ENCODE data around the gene PCDH15.

PCDH15 gene

DNA sequence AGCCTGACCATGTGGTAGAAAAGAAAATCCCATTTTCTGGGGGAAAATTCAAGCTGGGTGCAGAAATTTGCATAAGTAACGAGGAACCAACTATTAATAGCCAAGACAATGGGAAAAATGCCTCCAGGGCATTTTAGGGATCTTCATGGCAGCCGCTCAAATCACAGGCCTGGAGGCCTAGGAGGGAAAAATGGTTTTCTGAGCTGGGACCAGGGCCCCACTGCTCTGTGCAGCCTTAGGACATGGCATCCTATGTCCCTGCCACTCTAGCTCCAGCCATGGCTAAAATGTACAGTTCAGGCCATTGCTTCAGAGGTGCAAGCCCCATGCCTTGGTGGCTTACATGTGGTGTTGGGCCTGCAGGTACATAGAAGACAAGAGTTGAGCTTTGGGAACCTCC lies 459.0 kb downstream of the PCDH15 start:
- DNase-seq = no peak

DNA sequence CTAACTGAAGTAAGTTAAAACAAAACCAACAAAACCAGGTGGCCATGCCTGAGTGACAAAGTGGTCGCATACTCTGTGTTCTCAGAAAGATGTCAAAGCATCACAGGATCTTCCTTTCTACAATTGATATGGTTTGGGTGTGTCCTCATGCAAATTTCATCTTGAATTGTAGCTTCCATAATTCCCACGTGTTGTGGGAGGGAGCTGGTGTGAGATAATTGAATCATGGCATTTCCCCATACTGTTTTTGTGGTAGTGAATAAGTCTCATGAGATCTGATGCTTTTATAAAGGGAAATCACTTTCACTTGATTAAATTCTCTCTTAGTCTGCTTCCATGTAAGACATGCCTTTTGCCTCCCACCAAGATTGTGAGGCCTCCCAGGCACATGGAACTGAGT lies 465.7 kb downstream of the PCDH15 start:
- no peak for DNase-seq

DNA sequence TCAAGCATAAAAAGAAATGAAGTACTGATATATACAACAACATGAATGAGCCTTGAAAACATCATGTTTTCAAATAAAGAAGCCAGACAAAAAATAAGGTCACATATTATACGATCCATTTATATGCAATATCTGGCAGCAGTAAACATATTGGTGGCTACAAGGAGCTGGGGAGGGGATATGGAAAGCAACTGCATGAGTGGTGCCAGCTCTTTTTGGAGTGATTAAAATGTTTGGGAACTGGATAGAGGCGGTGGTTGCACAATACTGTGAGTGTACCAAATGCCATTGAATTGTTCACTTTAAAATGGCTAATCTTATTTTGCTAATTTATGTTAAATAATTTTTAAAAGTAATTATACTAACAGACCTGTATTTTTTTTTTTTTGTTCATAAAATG lies 481.7 kb downstream of the PCDH15 start:
- DNase-seq = no peak

DNA sequence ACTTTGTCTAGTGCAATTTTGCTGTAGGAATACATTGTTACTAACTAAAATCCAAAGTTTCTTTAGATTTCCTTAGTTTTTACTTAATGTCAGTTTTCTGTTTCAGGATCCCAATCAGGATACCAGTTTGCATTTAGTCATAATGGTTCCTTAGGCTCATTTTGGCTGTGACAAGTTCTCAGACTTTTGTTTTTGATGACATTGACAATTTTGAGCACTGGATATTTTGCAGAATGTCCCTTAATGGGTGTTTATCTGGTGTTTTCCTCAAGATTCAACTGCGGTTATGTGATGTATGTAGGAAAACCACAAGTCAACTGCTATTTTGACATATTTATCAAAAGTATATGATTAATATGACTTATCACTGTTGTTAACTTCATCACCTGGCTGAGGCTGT lies 482.6 kb downstream of the PCDH15 start:
- no peak for DNase-seq

DNA sequence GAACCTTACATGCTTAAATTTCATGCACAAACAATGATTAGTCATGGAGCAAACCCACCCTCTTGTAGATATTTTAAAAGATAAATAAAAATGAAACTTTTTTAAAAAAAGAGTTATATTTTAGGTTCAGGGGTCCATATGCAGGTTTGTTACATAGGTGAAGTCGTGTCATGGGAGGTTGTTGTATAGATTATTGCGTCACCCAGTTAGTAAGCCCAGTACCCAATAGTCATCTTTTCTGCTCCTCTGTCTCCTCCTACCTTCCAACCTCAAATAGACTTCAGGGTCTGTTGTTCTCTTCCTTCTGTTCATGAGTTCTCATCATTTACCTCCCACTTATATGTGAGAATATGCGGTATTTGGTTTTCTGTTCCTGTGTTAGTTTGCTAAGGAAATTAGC lies 486.6 kb downstream of the PCDH15 start:
- no peak for DNase-seq

DNA sequence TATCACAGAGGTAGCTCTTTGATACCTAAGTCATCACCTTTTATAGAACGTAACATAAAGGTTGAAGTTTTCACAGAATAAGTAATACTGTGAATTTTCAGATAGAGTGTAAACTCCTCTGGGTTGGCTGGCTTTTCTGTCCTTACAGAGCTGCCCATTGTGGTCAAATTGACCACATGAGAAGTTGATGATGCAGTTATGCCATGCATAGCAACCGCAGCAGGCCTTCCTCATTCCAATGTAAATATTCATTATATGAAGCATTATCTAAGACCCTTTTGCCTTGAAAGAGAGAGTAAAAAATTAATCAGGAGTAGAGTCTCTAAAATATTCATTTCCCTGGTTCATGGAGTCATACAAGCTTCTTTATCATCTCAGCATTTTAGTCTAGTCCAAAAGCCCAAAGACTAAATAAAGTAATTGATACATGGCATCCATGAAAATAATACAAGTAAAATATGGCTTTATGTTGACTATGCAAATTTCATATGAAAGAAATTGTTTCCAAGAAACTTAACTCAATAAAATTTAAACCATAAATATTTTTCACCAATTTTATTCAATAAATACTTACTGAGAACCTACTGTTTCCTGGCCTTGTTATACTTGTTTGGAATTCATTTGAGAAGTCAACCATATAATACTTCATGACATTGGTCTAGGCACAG lies 516.4 kb downstream of the PCDH15 start:
- no peak for DNase-seq

DNA sequence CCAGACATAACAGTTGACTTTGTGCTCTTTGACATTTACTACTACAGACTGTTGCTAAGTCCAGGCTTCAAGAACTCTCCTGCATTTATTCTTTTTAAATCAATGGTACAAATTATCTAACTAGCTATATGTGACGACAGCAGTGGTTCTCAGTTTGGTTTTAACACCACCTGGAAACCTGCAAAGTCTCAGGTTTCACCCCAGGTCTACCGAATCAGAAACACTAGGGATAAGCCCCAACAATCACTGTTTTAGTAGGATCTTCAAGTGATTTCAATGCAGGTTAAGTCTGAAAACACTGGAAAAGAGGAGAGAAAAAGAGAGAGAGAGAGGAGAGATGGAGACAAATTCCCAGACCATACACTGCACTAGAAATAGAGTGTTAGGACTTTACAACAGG lies 519.0 kb downstream of the PCDH15 start:
- DNase-seq = no peak

DNA sequence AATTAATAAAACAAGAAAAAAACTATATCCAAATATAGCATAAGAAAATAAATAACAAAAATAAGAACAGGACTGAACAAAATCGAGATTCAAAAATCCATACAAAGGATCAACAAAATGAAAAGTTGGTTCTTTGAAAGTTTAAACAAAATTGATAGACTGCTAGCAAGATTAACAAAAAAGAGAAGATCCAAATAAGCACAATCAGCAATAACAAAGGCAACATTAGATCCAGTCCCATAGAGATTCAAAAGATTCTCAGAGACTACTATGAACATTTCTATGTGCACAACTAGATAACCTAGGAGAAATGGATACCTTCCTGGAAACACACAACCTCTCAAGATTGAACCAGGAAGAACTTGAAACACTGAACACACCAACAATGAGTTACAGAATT lies 534.6 kb downstream of the PCDH15 start:
- DNase-seq = no peak

DNA sequence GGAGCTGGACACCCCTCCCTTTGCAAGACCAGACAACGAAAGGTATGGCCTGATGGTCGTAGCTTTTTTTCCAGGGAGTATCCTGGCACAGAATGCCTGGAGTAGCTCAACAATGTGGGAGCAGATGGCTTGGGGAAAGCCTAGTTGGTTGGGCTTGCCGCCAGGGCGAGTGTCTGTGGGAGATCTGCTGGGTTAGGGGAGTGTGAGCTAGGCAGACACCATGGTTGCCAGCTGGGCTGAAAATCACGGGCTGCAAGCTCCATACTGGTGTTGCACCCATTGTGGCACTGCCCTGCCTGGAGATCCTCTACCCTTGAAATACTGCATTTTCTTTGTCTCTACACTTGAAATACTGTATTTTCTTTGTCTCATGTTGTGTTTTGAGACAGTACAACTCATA lies 538.3 kb downstream of the PCDH15 start:
- DNase-seq = no peak

DNA sequence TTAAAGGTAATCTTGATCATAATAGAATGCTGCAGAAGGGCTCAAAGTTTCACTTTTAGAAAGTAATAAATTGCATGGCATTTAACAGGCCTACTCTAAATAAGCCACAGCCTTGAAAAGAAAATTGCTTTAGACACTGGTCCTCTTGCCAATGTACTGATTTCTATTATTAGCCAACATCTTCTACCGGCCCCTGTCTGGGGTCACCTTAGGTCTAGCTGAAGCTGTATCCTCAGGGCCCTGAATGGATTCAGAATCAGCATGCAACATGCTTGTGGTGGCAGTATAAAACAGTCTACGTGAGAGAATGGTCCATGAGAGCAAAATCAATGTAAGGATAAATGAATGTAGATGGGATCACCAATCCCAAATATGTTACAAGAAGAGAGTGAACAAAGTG lies 541.9 kb downstream of the PCDH15 start:
- DNase-seq = no peak

DNA sequence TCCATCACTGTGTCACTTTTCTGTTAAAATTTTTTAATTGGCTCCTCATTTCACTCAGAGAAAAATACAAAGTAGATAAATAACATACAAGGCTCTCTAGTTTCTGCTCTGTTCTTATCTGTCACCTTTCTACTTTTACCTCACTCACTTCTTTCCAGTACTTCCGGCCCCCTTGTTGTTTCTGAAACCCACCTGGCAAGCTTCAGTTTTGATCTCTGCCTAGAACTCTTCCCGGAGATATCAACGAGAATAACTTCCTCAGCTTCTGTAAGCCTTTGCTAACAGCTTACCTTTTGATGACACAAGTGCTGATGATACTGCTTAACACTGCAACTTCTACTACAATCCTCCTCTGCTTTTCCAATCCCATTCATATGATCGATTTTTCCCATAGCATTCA lies 566.2 kb downstream of the PCDH15 start:
- DNase-seq = no peak

DNA sequence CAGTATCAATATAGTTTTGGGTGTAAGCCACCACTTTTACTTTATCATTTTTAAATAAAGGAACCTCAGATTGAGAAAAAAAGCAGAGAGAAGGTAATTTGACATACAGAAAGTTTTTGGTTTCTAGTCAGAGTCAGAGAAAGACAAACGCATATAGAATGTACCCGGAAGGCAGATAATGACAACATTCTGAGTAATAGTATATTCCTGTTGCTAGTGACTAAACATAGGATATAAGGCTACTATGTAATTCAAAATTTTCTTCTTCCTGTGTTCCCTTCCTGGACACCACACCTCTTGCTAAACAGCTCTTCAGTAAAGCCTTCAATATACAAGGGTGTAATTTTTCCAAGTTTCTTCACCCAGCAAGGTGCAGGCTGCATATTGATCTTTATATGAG lies 597.6 kb downstream of the PCDH15 start:
- DNase-seq = no peak

DNA sequence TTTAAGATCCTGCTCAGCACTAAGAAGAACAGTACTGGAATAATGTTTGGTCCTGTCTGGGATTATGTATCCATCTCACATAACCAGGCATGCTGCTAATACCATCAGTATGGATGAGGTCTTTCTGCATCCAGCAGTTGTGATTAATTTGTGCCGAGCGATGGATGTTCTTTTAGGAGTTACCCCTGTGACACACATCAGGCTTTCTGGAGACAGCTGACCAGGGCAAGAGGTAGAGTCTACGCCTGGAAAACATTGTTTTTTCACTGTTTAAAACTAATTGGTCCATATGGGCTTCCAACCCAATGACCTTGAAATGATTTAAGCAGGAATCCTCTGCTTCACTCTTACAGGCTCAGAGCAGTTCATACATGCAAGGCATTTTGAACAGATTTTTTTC lies 603.0 kb downstream of the PCDH15 start:
- DNase-seq = no peak

DNA sequence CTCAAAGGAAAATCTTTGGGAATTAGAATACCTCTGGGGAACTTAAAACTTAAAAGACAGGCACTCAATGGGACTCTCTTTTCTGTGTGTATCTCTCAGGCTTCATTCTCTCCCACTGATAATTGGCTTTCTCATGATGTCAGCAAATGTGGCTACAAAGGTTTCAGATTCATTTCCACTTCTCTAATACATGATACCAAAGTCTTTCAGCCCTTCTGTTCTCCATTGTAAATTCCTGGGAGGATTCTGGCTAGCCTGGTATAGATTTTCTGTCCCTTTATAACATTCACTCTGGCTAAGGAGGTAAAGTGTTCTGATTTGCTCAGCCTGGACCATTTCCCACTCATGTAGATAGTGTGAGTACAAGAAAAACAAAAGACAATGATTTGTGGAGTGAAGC lies 606.2 kb downstream of the PCDH15 start:
- DNase-seq = no peak

DNA sequence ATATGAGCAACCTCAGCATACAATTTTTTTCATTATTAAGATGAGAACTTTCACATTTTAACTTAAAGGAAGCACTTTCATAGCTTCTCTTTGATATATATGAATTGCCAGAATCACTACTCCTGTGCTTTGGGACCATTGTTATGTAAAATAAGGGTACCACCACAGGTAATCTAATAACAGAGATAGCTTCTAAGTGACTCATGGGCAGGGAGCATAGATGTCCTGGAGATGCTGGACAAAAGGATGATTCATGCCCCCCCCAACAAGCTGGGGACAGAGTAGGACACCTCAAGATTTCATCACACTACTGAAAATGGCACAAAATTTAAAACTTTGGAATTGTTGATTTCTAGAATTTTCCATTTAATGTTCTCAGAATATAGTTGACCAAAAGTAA lies 641.1 kb downstream of the PCDH15 start:
- no peak for DNase-seq

DNA sequence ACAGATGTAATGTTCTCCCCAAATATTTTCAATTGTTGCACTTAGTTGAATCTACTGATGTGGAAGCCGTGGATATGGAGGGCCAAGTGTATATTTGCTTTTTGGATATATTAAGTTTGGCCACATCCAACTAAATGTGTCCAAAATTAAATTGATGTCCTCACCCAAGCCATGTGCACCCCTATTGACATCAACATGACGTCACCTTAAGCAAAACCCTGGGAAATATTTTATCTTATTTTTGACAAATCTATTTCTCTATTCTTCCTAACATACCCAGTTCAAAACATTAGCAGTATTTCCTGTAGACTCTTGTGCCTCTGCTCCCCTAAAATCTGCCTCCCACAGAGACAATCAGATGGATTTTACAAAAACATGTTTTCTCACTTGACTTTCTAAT lies 652.5 kb downstream of the PCDH15 start:
- DNase-seq = no peak

DNA sequence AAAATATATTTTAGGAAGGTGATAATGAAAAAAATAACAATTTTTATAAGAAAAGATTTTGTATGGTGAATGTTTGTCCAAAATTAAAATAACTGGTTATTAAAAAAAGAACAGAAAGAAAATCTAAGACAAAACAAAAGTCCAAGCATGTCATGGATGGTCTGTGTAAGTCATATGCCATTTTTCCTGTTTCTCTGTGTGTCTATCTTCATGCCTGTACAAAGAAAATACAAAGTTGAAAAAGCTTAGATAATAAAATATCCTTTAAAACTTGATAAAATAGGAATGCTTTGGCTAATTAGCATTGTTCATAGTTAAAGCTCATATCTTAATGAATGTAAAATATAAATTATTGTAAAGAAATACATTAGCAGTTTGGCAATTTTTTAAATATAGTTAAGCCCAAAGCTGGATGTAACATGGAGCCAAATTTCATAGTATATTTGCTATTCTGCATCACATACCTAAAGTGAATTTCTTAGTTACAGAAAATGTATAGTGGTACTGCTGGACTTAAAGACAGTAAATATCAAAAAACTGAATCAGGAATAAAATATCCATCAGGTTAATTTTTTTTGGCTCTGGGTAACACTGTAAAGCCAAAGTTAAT lies 661.1 kb downstream of the PCDH15 start:
- DNase-seq = no peak

DNA sequence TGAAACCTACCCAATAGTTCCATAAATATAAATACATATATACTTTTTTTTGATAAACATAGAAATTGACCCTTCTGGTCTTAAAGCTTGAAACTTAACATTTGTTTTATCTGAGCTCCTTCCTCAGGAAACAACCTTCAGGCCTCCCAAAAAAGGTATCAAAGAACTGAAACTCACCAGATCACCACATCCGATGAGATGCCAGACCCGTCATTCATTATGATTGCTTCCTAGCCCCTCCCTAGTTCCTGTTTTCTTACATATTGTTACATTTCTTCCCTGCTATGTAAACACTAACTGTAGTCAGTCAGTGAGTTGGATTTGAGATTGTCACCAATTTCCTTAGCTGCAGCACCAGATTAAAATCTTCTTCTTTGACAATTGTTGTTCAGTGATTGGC lies 663.6 kb downstream of the PCDH15 start:
- DNase-seq = no peak

DNA sequence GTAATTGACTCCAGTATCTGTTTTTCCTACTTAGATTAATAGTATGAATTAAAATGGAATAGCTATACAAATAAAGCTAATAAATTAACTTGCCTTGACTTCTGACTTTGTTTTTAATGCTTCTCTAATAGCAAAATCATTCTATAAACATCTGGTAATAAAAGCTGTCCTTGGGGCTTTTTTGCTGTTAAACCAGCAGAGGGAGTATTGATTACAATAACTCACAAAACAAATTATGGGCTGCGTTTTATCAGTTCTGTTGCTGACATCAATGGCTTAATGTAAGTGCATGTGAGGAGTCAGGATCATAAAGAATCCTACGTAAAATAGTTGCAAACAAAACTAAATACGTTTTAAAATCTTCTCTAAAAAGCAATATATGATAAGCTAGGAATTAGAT lies 667.8 kb downstream of the PCDH15 start:
- no peak for DNase-seq

DNA sequence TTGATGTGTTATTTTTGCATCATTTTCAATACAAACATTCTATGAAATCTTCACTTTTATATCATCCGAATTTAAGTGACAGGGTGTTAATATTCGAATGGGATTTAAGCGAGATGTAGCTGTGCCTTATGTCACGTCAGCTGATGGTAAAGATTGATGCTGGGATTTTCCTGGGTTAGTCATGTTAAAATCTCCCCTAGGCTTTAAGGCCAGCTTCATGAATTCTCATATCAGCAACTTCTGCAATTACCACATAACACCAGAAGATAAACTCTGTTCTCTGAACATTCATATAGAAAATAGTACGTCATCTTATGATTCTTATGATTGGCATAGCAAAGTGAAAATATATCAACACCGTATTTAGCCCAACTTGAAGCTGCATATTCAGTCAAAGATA lies 669.2 kb downstream of the PCDH15 start:
- no peak for DNase-seq

DNA sequence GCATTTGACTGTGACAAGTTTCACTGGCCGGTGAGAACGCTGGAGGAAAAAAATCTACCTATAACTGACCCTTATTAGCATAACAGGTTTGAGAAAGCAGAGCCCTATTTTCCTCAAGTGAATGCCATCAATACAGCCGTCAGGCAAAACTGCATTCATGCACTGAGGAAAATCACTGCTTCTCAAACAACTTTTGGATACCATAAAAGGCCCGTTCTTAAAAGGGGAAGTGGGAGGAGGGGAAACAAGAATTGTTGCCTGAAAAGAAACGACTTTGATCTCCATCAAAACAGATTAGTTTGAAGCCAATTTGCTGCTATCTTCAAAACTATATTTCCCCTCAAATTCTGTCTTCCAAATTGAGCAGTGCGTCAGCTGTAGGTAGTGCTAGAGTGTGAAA lies 670.6 kb downstream of the PCDH15 start:
- no peak for DNase-seq

DNA sequence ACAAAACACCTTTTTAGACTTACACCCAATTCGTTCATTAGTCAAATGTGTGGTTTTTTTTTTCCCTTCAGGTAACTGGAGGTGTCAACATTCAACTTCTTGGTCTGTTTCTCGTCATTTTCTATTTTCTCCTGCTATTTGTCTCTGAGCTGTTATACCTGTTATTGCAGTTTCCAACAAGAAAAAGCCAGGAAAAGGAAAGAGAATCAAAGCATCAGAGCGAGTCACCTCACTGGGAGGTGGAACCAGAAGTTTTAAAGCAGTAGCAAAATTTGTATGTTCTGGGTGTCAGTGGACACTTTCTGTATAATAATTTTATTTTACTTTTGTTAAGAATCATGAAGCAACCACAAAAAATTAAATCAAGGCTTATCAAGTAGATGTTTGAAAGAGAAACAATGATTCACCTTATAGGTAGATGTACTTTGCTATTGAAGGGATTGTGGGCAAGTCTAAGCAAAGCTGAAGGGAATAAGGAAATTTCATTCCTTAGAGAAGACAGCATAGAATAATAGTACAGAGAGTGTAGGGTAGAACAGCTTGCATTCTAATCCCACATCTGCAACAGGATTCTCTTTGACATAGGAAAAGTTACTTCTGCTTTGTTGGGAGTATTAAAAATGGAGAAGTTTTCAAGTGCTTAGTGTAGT lies 675.8 kb downstream of the PCDH15 start:
- no peak for DNase-seq

DNA sequence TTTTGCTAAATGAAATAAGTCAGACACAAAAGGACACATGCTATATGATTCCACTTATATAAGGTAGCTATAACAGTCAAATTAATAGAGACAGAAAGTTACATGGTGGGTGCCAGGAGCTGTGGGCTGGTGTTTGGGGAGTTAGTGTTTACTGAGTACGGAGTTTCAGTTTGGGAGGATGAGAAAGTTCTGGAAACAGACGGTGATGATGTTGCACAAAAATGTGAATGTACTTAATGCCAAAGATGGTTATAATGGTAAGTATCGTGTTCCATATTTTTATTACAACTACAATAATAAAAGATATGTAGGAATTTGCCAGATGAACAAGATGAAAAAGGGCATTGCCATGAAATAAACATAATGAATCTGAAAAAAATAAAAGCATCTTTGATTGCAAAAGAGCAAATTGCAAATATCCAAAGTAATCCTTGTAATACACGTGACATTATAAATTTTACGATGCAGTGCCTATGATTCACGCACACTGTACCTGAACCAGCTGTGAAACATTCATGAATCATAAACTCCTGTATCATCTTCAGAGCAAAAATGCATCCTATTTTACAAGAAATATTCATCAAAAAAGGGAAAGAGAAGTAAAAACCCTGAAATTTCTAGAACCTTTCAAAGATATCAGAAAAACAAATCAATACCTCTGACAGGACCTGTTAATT lies 676.7 kb downstream of the PCDH15 start:
- DNase-seq = no peak

DNA sequence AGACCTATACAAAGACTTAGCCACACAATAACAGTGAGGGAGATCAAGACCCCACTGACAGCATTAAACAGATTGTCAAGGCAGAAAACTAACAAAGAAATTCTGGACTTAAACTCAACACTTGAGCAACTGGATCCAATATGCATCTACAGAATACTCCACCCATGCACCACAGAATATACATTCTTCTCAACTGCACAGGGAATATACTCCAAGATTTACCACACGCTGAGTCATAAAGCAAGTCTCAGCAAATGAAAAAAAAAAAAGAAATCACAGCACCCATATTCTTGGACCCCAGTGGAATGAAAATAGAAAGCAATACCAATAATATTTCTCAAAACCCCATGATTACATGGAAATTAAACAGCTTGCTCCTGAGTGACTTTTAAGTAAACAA lies 680.2 kb downstream of the PCDH15 start:
- no peak for DNase-seq
